Measurements from ENCODE around the gene CMYA5. TPM values are rescaled to one million over a fixed set of nuclear protein-coding genes. Genes with fewer than 3 reads are reported as not detected.

CMYA5 gene
- total RNA-seq, 1 experiment from 2014 or later: 0.22 TPM

- Histone ChIP-seq H2AFZ (ENCODE audit: low read depth, low read length, poor library complexity, severe bottlenecking) (no peak overlapping the region), H3K79me2 (ENCODE audit: insufficient read depth, low read length) (no peaks in the 10 kb centered on the region), H3K4me3 (replicated peaks in 1 of 2; ENCODE audit: low read depth in 1 of 2, low read length in 2 of 2) (no peak overlapping the region), H3K4me1 (ENCODE audit: control insufficient read depth in 1 of 2, insufficient read depth in 2 of 2, low read length in 2 of 2) (no peaks in the 10 kb centered on the region), H3K36me3 (ENCODE audit: control insufficient read depth in 1 of 2, insufficient read depth in 2 of 2, low read length in 2 of 2) (no peaks in the 10 kb centered on the region), H3K9ac (ENCODE audit: low read length) (no peak overlapping the region), H3K9me2 (ENCODE audit: insufficient read depth) (no peaks in the 10 kb centered on the region), H3K27me3 (ENCODE audit: insufficient read depth, low read length) (no peaks in the 10 kb centered on the region), H4K20me1 (ENCODE audit: insufficient read depth) (no peaks in the 10 kb centered on the region), H3K4me2 (ENCODE audit: low read length) (no peak overlapping the region), H3K9me3 (ENCODE audit: control insufficient read depth in 1 of 2, insufficient read depth in 1 of 2, low read depth in 1 of 2, low read length in 2 of 2) (no peaks in the 10 kb centered on the region), H3K27ac (ENCODE audit: low read depth, low read length) (no peak overlapping the region)
- no peak for DNase-seq (ENCODE audit: low read depth, low spot score)
- no peak for ATAC-seq
- TF ChIP-seq SRF (IDR thresholded peaks at IDR 0.05; ENCODE audit: low read depth) (no peak), SP1 (IDR thresholded peaks at IDR 0.05; ENCODE audit: low read depth) (no peak), EZH2phosphoT487 (IDR thresholded peaks at IDR 0.05; ENCODE audit: borderline replicate concordance) (no peak), CEBPB (IDR thresholded peaks at IDR 0.05; ENCODE audit: low read depth) (no peak), FOSL1 (IDR thresholded peaks at IDR 0.05; ENCODE audit: low read depth) (no peak), CBX3 (IDR thresholded peaks at IDR 0.05; ENCODE audit: low read depth) (no peak)
- CTCF ChIA-PET: no interaction called here
- BruUV-seq (replicated peaks): no TSS peak
- intact Hi-C loops (cut with micrococcal nuclease): no loop called here
- RAD21 ChIA-PET (ENCODE audit: low non-redundant PET in 1 of 2, low total read pairs in 2 of 2, uncharacterized antibody in 2 of 2, unreplicated experiment in 2 of 2): no interaction called here
- POLR2A ChIA-PET: no interaction called here
Observed at GRCh38 chr5:79802406-79802805, 112.8 kb downstream of the CMYA5 start.

- Histone ChIP-seq H3K9me3 (ENCODE audit: control insufficient read depth in 1 of 2, insufficient read depth in 1 of 2, low read depth in 1 of 2, low read length in 2 of 2) (no peaks in the 10 kb centered on the region), H3K27ac (ENCODE audit: low read depth, low read length) (no peak overlapping the region), H3K9me2 (ENCODE audit: insufficient read depth) (no peaks in the 10 kb centered on the region), H3K9ac (ENCODE audit: low read length) (no peak overlapping the region), H3K4me1 (ENCODE audit: control insufficient read depth in 1 of 2, insufficient read depth in 2 of 2, low read length in 2 of 2) (no peaks in the 10 kb centered on the region), H3K4me2 (ENCODE audit: low read length) (no peak overlapping the region), H4K20me1 (ENCODE audit: insufficient read depth) (no peaks in the 10 kb centered on the region), H3K79me2 (ENCODE audit: insufficient read depth, low read length) (no peaks in the 10 kb centered on the region), H3K36me3 (ENCODE audit: control insufficient read depth in 1 of 2, insufficient read depth in 2 of 2, low read length in 2 of 2) (no peaks in the 10 kb centered on the region), H2AFZ (ENCODE audit: low read depth, low read length, poor library complexity, severe bottlenecking) (no peak overlapping the region), H3K4me3 (replicated peaks in 1 of 2; ENCODE audit: low read depth in 1 of 2, low read length in 2 of 2) (no peak overlapping the region), H3K27me3 (ENCODE audit: insufficient read depth, low read length) (no peaks in the 10 kb centered on the region)
- BruUV-seq (replicated peaks): no TSS peak
- intact Hi-C loops (cut with micrococcal nuclease): no loop called here
- no peak for ATAC-seq
- TF ChIP-seq TCF7L2 (IDR thresholded peaks at IDR 0.05; ENCODE audit: borderline replicate concordance, extremely low read depth, insufficient read depth, insufficient read length): no peak
- no peak for TF ChIP-seq EZH2phosphoT487 (IDR thresholded peaks at IDR 0.05; ENCODE audit: borderline replicate concordance)
- no peak for TF ChIP-seq YY1 (IDR thresholded peaks at IDR 0.05; ENCODE audit: extremely low read depth, insufficient replicate concordance, low read depth, low read length)
- TF ChIP-seq ATF3 (IDR thresholded peaks at IDR 0.05): no peak
- TF ChIP-seq EGR1 (IDR thresholded peaks at IDR 0.05; ENCODE audit: low read depth): no peak
- TF ChIP-seq POLR2AphosphoS5 (IDR thresholded peaks at IDR 0.05; ENCODE audit: low read depth, low read length): no peak
- TF ChIP-seq POLR2A (IDR thresholded peaks at IDR 0.05; ENCODE audit: borderline replicate concordance, extremely low read depth, insufficient read depth, insufficient read length): no peak
- TF ChIP-seq SRF (IDR thresholded peaks at IDR 0.05; ENCODE audit: low read depth): no peak
- TF ChIP-seq CEBPB (IDR thresholded peaks at IDR 0.05; ENCODE audit: low read depth): no peak
- no peak for TF ChIP-seq ZFX (IDR thresholded peaks at IDR 0.05)
- no peak for TF ChIP-seq CBX3 (IDR thresholded peaks at IDR 0.05; ENCODE audit: low read depth)
- TF ChIP-seq RAD21 (IDR thresholded peaks at IDR 0.05; ENCODE audit: low read depth): no peak
- no peak for TF ChIP-seq EZH2 (IDR thresholded peaks at IDR 0.05)
- TF ChIP-seq MAX (IDR thresholded peaks at IDR 0.05): no peak
- ChIA-PET RAD21 (ENCODE audit: low non-redundant PET in 1 of 2, low total read pairs in 2 of 2, uncharacterized antibody in 2 of 2, unreplicated experiment in 2 of 2) (no interaction called here), CTCF (no interaction called here), POLR2A (no interaction called here)
- no peak for DNase-seq (ENCODE audit: low read depth, low spot score)
Observed at GRCh38 chr5:79803007-79803406, 113.4 kb downstream of the CMYA5 start.

All from HCT116 (cell line).